HCT116 (cell line): ENCODE measurements around the gene ZAR1L. TPM values are rescaled to one million over a fixed set of nuclear protein-coding genes. Genes with fewer than 3 reads are reported as not detected.

Experiments used
- ATAC-seq: fragments of 200-7000 bp; cut with Tn5 transposase; 2 replicates; pipeline ENCODE4 v1.9.1; 2020; ENCODE audit warnings: mild to moderate bottlenecking, moderate library complexity
- BruUV-seq: library from RNA; stranded (reverse); fragments of 400-500 nt; replicated peaks from 2 replicates; lab custom pipeline; 2021; lab: Mats Ljungman, UMichigan
- CTCF ChIA-PET: fragments of 300-600 bp; sonication (Branson Sonifier 250); formaldehyde crosslinking; loops from one replicate; lab custom pipeline; 2021; ENCODE audit warnings: antibody characterized with exemption; lab: Charles Lee
- POLR2A ChIA-PET: fragments of 300-600, 350-600 bp; sonication (Branson Sonifier 250); formaldehyde crosslinking; loops from one replicate; lab custom pipeline; 2021; ENCODE audit warnings: antibody characterized with exemption; lab: Charles Lee
- RAD21 ChIA-PET, 2 experiments: fragments of 300-600 bp; sonication (Branson Sonifier 250); formaldehyde crosslinking; loops; one replicate each; lab custom pipeline; 2023; ENCODE audit warnings: low total read pairs in 2 of 2; ENCODE audit not compliant: uncharacterized antibody in 2 of 2, unreplicated experiment in 2 of 2, low non-redundant PET in 1 of 2; lab: Charles Lee
- DNase-seq: peaks from one replicate; pipeline ENCODE4 v3.0.0-alpha.2; 2010; ENCODE audit warnings: low read depth, low spot score
- H2AFZ ChIP-seq: fragments of 200-600 bp; shearing (Covaris generic), sonication (generic); 2 replicates; pipeline ENCODE4 v1.6.1; 2017; ENCODE audit warnings: low read depth, mixed run types, mixed read lengths, antibody characterized with exemption, low read length; ENCODE audit not compliant: poor library complexity, severe bottlenecking
- H3K27ac ChIP-seq: 2 replicates; pipeline ENCODE4 v1.5.1; 2012; ENCODE audit warnings: low read depth, low read length
- H3K27me3 ChIP-seq: fragments of 200-600 bp; sonication (generic); 2 replicates; pipeline ENCODE4 v1.6.1; 2016; ENCODE audit warnings: mixed run types, low read length, mixed read lengths; ENCODE audit not compliant: insufficient read depth
- H3K36me3 ChIP-seq, 2 experiments: fragments of 200-500 bp in 1 of 2; fragments of 200-600 bp in 1 of 2; sonication (Bioruptor generic) in 1 of 2; sonication (generic) in 1 of 2; 2 replicates each; pipeline versions ENCODE4 v1.5.1 to v1.6.1; 2014 to 2016; ENCODE audit warnings: low read length in 2 of 2, inconsistent platforms in 1 of 2, mixed read lengths in 1 of 2, mixed run types in 1 of 2; ENCODE audit not compliant: insufficient read depth in 2 of 2, control insufficient read depth in 1 of 2
- H3K4me1 ChIP-seq, 2 experiments: fragments of 200-600 bp in 1 of 2; sonication (generic) in 1 of 2; 2 replicates each; pipeline versions ENCODE4 v1.5.1 to v1.6.1; 2012 to 2017; ENCODE audit warnings: low read length in 2 of 2, inconsistent platforms in 1 of 2, mild to moderate bottlenecking in 1 of 2, mixed read lengths in 1 of 2, mixed run types in 1 of 2, moderate library complexity in 1 of 2; ENCODE audit not compliant: insufficient read depth in 2 of 2, control insufficient read depth in 1 of 2
- H3K4me2 ChIP-seq: fragments of 200-600 bp; sonication (generic); 2 replicates; pipeline ENCODE4 v1.6.1; 2017; ENCODE audit warnings: mixed run types, low read length, mixed read lengths
- H3K4me3 ChIP-seq, 2 experiments: fragments of 200-600 bp in 1 of 2; sonication (generic) in 1 of 2; replicated peaks in 1 of 2; 2 replicates each; pipeline ENCODE4 v1.5.1; 2011 to 2016; ENCODE audit warnings: low read length in 2 of 2, control low read depth in 1 of 2, low read depth in 1 of 2, mild to moderate bottlenecking in 1 of 2, mixed read lengths in 1 of 2, mixed run types in 1 of 2
- H3K79me2 ChIP-seq: fragments of 200-600 bp; sonication (generic); 2 replicates; pipeline ENCODE4 v1.6.1; 2017; ENCODE audit warnings: mild to moderate bottlenecking, mixed run types, low read length, moderate library complexity, mixed read lengths; ENCODE audit not compliant: insufficient read depth
- H3K9ac ChIP-seq: fragments of 200-600 bp; sonication (generic); 2 replicates; pipeline ENCODE4 v1.6.1; 2016; ENCODE audit warnings: low read length, mixed read lengths
- H3K9me2 ChIP-seq: fragments of 200-600 bp; sonication (generic), shearing (Covaris generic); 2 replicates; pipeline ENCODE4 v1.6.1; 2017; ENCODE audit warnings: mixed run types, mild to moderate bottlenecking, moderate library complexity; ENCODE audit not compliant: insufficient read depth
- H3K9me3 ChIP-seq, 2 experiments: fragments of 200-500 bp in 1 of 2; fragments of 200-600 bp in 1 of 2; sonication (Bioruptor generic) in 1 of 2; sonication (generic) in 1 of 2; 2 replicates each; pipeline ENCODE4 v1.6.1; 2014 to 2017; ENCODE audit warnings: low read length in 2 of 2, mixed read lengths in 2 of 2, inconsistent platforms in 1 of 2, low read depth in 1 of 2, mild to moderate bottlenecking in 1 of 2, mixed run types in 1 of 2, moderate library complexity in 1 of 2; ENCODE audit not compliant: control insufficient read depth in 1 of 2, insufficient read depth in 1 of 2
- H4K20me1 ChIP-seq: fragments of 200-600 bp; sonication (generic), shearing (Covaris generic); 2 replicates; pipeline ENCODE4 v1.6.1; 2017; ENCODE audit warnings: mixed run types, mild to moderate bottlenecking, moderate library complexity; ENCODE audit not compliant: insufficient read depth
- EGR1 ChIP-seq: IDR thresholded peaks from 2 replicates; pipeline ENCODE4 v1.6.1; 2012; ENCODE audit warnings: low read depth
- ELF1 ChIP-seq: IDR thresholded peaks from 2 replicates; pipeline ENCODE4 v1.6.1; 2012; ENCODE audit warnings: low read depth, borderline replicate concordance
- EZH2phosphoT487 ChIP-seq: fragments of 200-600 bp; IDR thresholded peaks from 2 replicates; pipeline ENCODE4 v1.6.1; 2018; ENCODE audit warnings: antibody characterized with exemption, borderline replicate concordance
- JUND ChIP-seq: IDR thresholded peaks from 2 replicates; pipeline ENCODE4 v1.6.1; 2012
- MAX ChIP-seq: IDR thresholded peaks from 2 replicates; pipeline ENCODE4 v1.6.1; 2012
- POLR2AphosphoS5 ChIP-seq: IDR thresholded peaks from 2 replicates; pipeline ENCODE4 v1.6.1; 2011; ENCODE audit warnings: mild to moderate bottlenecking, low read depth, low read length, moderate library complexity
- RAD21 ChIP-seq: IDR thresholded peaks from 2 replicates; pipeline ENCODE4 v1.6.1; 2012; ENCODE audit warnings: low read depth, mild to moderate bottlenecking
- SRF ChIP-seq: IDR thresholded peaks from 2 replicates; pipeline ENCODE4 v1.6.1; 2012; ENCODE audit warnings: low read depth
- TCF7L2 ChIP-seq: IDR thresholded peaks from 2 replicates; pipeline ENCODE4 v1.7.0; 2011; ENCODE audit warnings: borderline replicate concordance, inconsistent platforms; ENCODE audit not compliant: insufficient read depth, insufficient read length; ENCODE audit errors: extremely low read depth
- YY1 ChIP-seq: IDR thresholded peaks from 2 replicates; pipeline ENCODE4 v1.6.1; 2011; ENCODE audit warnings: low read length, low read depth, moderate library complexity, mild to moderate bottlenecking; ENCODE audit not compliant: insufficient replicate concordance; ENCODE audit errors: extremely low read depth
- ZBTB33 ChIP-seq: IDR thresholded peaks from 2 replicates; pipeline ENCODE4 v1.6.1; 2011; ENCODE audit warnings: mild to moderate bottlenecking, low read length, moderate library complexity; ENCODE audit not compliant: insufficient replicate concordance; ENCODE audit errors: extremely low read depth
- intact Hi-C: fragments of 100-400 bp; cut with micrococcal nuclease; formaldehyde crosslinking; loops from 2 replicates; pipeline ENCODE4 v1.10.0; 2022
- total RNA-seq: library from RNA; stranded (reverse); gene quantifications from one replicate; pipeline ENCODE4 v1.2.1, GENCODE V29; 2021; ENCODE audit not compliant: unreplicated experiment
- TF ChIP-seq, protein P1 (sequence below), 3 experiments: fragments of 200-600 bp in 1 of 3; sonication (generic) in 1 of 3; IDR thresholded peaks in 2 of 3; conservative IDR thresholded peaks in 1 of 3; 2 replicates each; pipeline ENCODE4 v1.5.1; 2012 to 2017; ENCODE audit warnings: low read depth in 2 of 3, low read length in 2 of 3, antibody characterized with exemption in 1 of 3, borderline replicate concordance in 1 of 3, control low read depth in 1 of 3, mild to moderate bottlenecking in 1 of 3, mixed read lengths in 1 of 3, mixed run types in 1 of 3, moderate library complexity in 1 of 3; ENCODE audit not compliant: insufficient read depth in 1 of 3
- TF ChIP-seq, protein P2 (sequence below): IDR thresholded peaks from 2 replicates; pipeline ENCODE4 v1.6.1; 2012; ENCODE audit warnings: low read depth

Gene ZAR1L
- total RNA-seq, 1 experiment from 2014 or later, result 0.15 TPM

DNA sequence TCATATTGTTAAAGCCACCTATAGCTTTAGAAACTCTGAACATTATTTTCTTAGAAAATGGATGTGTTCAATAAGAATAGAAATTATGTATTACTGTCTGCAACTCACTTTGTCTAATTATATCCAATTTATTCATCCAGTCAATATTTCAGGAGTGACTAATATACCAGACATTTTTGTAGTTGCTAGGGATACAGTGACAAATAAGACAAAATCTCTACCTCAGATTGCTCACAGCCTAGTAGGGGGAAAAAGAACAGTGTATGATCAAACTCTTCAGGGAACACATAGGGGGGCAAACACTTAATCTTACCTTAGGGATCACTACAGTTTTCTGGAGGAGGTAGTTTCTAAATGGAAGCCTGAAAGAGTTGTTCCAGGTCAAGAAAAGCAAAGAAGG is 8.7 kb upstream of the ZAR1L start:
- no peak for DNase-seq

More for the DNA sequence above, 8.7 kb upstream of the ZAR1L start:
- Histone ChIP-seq H3K9ac (no peak overlapping the region), H3K4me3 (no peak overlapping the region), H3K4me1 (peaks cover 0 to 8% of the 10 kb centered on the region in 2 experiments; a peak in 1 of 4 replicates), H3K9me2 (no peaks in the 10 kb centered on the region), H3K9me3 (no peaks in the 10 kb centered on the region), H3K4me2 (0 out of 2 replicates have a peak overlapping the region, but pooled peaks have one; percentile 12), H3K27me3 (no peaks in the 10 kb centered on the region), H3K27ac (no peak overlapping the region), H4K20me1 (no peaks in the 10 kb centered on the region), H3K36me3 (peaks cover 0 to 24% of the 10 kb centered on the region in 2 experiments), H3K79me2 (peaks cover 5% of the 10 kb centered on the region; the same call in 1 of the 2 replicates), H2AFZ (no peak overlapping the region)
- BruUV-seq, result no TSS peak
- no peak for ATAC-seq
- intact Hi-C loops, result no loop called here
- ChIA-PET POLR2A (no interaction called here), RAD21 (no interaction called here), CTCF (no interaction called here)
- no peak for TF ChIP-seq JUND
- TF ChIP-seq EGR1, result no peak
- TF ChIP-seq EZH2phosphoT487, result no peak
- TF ChIP-seq, protein P1, sequence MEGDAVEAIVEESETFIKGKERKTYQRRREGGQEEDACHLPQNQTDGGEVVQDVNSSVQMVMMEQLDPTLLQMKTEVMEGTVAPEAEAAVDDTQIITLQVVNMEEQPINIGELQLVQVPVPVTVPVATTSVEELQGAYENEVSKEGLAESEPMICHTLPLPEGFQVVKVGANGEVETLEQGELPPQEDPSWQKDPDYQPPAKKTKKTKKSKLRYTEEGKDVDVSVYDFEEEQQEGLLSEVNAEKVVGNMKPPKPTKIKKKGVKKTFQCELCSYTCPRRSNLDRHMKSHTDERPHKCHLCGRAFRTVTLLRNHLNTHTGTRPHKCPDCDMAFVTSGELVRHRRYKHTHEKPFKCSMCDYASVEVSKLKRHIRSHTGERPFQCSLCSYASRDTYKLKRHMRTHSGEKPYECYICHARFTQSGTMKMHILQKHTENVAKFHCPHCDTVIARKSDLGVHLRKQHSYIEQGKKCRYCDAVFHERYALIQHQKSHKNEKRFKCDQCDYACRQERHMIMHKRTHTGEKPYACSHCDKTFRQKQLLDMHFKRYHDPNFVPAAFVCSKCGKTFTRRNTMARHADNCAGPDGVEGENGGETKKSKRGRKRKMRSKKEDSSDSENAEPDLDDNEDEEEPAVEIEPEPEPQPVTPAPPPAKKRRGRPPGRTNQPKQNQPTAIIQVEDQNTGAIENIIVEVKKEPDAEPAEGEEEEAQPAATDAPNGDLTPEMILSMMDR (IDR thresholded peaks at IDR 0.05 in 2 of 3, conservative IDR thresholded peaks at IDR 0.05 in 1 of 3; ENCODE audit: borderline replicate concordance in 1 of 3, insufficient read depth in 1 of 3, low read depth in 2 of 3, low read length in 2 of 3), result no peak
- TF ChIP-seq, protein P2, sequence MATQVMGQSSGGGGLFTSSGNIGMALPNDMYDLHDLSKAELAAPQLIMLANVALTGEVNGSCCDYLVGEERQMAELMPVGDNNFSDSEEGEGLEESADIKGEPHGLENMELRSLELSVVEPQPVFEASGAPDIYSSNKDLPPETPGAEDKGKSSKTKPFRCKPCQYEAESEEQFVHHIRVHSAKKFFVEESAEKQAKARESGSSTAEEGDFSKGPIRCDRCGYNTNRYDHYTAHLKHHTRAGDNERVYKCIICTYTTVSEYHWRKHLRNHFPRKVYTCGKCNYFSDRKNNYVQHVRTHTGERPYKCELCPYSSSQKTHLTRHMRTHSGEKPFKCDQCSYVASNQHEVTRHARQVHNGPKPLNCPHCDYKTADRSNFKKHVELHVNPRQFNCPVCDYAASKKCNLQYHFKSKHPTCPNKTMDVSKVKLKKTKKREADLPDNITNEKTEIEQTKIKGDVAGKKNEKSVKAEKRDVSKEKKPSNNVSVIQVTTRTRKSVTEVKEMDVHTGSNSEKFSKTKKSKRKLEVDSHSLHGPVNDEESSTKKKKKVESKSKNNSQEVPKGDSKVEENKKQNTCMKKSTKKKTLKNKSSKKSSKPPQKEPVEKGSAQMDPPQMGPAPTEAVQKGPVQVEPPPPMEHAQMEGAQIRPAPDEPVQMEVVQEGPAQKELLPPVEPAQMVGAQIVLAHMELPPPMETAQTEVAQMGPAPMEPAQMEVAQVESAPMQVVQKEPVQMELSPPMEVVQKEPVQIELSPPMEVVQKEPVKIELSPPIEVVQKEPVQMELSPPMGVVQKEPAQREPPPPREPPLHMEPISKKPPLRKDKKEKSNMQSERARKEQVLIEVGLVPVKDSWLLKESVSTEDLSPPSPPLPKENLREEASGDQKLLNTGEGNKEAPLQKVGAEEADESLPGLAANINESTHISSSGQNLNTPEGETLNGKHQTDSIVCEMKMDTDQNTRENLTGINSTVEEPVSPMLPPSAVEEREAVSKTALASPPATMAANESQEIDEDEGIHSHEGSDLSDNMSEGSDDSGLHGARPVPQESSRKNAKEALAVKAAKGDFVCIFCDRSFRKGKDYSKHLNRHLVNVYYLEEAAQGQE, result no peak
- TF ChIP-seq RAD21, result no peak
- TF ChIP-seq SRF, result no peak
- no peak for TF ChIP-seq MAX
- TF ChIP-seq ZBTB33, result no peak
- TF ChIP-seq POLR2AphosphoS5, result no peak
- TF ChIP-seq ELF1, result no peak
- TF ChIP-seq YY1, result no peak
- no peak for TF ChIP-seq TCF7L2
